Measurements from ENCODE around the gene PHLDA2.

PHLDA2 gene

DNA sequence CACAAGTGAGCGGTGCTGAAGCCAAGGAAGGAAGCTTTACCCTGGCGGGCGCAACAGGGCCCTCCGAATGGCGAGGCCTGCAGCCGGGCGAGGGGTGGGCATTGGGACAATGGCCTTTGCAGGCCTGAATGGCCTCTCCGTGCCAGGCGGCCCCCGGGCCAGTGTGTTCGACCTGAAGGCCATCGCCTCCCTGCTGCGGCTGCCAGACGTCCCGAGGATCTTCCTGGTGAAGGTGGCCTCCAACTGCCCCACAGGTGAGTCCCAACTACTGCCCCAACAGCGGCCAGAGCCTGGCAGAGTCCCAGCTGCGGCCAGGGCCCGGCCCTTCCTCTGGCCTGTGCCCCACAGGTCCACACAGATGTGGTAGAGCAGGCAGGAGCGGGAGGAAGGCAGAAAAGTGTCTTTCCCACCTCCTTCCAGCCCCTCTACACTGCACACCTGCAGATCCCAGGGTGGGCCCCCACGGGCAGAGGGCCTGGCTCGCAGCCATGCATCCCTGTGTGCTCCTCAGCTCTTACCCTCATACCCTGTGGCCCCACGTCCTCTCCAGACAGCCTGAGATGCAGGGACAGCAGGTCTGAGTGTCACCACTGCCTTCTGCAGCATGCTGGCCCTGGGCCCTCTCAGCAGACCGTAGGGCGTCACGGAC, 11.3 kb downstream of the PHLDA2 start:
- no peak overlapping the region for H3K4me3 ChIP-seq (ENCODE audit: low read depth, low read length)
- DNase-seq, result no peak
- H3K4me1 ChIP-seq, result peaks cover 12% of the 10 kb centered on the region
- no peaks in the 10 kb centered on the region for H3K27me3 ChIP-seq
- H3K36me3 ChIP-seq, result no peaks in the 10 kb centered on the region
- no peaks in the 10 kb centered on the region for H3K9me3 ChIP-seq
- TF ChIP-seq, protein P1, sequence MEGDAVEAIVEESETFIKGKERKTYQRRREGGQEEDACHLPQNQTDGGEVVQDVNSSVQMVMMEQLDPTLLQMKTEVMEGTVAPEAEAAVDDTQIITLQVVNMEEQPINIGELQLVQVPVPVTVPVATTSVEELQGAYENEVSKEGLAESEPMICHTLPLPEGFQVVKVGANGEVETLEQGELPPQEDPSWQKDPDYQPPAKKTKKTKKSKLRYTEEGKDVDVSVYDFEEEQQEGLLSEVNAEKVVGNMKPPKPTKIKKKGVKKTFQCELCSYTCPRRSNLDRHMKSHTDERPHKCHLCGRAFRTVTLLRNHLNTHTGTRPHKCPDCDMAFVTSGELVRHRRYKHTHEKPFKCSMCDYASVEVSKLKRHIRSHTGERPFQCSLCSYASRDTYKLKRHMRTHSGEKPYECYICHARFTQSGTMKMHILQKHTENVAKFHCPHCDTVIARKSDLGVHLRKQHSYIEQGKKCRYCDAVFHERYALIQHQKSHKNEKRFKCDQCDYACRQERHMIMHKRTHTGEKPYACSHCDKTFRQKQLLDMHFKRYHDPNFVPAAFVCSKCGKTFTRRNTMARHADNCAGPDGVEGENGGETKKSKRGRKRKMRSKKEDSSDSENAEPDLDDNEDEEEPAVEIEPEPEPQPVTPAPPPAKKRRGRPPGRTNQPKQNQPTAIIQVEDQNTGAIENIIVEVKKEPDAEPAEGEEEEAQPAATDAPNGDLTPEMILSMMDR (IDR thresholded peaks at IDR 0.05; ENCODE audit: low read depth, low read length), result no peak

DNA sequence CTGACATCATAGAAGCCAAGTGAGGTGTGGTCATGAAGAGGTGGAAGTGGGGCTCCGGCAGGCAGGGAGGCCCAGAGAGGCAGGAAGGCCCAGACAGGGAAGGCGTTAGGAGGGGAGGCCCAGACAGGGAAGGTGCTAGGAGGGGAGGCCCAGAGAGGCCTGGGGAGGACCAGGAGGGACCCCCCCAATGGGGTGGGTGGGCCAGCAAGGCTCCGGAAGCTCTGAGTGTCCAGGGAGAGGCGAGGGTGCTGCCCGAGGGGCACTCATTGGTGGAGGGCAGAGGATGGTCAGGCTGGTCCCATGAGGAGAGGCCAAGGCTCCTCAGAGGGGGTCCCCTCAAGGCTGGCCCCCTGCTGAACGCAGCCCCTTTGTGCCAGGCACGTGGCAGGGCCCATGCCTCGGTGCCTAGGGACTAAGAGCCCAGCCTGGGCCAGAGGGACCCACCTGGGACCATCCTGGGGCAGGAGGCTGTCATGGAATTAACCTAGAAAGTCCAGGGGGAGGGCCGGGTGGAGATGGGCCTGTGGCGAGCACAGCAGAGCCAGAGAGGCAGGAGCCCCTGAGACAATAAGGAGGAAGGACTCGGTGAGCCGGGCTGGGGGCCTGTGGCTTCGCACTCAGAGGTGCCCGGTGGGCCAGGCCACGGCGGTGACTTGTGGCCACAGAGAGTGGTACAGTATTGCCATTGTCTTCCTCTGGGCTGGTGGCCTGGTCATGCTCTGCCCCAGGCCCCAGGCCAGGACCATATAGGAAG, 12.2 kb downstream of the PHLDA2 start:
- DNase-seq, result no peak
- no peaks in the 10 kb centered on the region for H3K36me3 ChIP-seq
- no peaks in the 10 kb centered on the region for H3K27me3 ChIP-seq
- no peaks in the 10 kb centered on the region for H3K9me3 ChIP-seq
- H3K4me1 ChIP-seq, result peaks cover 12% of the 10 kb centered on the region
- TF ChIP-seq, protein P1 (IDR thresholded peaks at IDR 0.05; ENCODE audit: low read depth, low read length), result no peak
- H3K4me3 ChIP-seq (ENCODE audit: low read depth, low read length), result no peak overlapping the region

DNA sequence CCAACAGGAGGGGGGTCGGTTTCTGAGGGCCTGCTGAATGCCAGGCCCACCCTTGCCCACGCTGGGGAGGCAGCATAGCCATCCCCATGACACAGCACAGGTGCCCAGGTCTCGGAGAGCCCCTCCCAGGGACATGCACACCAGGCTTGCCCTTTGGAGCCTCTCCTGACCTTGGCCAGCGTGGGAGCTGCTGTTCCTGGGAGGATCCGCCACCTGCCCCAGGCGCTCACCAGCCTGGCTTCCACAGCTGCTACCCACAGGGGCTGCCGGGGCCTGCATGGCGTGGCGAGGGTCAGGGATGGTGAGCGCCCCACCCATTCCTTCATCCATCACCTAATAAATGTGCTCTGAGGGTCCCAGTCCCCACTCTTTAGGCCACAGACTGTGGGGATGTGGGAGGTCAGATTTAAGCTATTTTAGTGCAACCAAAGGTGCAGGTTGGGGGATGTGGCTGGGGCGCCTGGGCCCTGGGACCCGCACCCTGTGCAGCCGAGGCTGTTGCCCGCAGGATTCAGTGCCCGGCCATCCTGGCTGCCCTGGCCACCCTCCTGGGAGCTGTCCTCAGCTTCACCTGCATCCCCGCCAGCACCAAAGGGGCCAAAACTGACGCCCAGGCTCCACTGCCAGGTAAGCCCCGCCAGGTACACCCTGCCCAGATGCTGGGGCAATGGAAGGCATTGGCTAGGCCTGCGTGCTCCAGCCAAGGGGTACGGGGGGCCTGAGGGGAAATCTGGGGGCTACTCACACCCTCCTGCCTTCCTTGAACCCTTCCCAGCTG, 12.9 kb downstream of the PHLDA2 start:
- H3K9me3 ChIP-seq, result no peaks in the 10 kb centered on the region
- TF ChIP-seq, protein P1 (IDR thresholded peaks at IDR 0.05; ENCODE audit: low read depth, low read length), result no peak
- DNase-seq, result no peak
- H3K4me3 ChIP-seq (ENCODE audit: low read depth, low read length), result no peak overlapping the region
- H3K36me3 ChIP-seq, result no peaks in the 10 kb centered on the region
- H3K4me1 ChIP-seq, result peaks cover 12% of the 10 kb centered on the region
- no peaks in the 10 kb centered on the region for H3K27me3 ChIP-seq

DNA sequence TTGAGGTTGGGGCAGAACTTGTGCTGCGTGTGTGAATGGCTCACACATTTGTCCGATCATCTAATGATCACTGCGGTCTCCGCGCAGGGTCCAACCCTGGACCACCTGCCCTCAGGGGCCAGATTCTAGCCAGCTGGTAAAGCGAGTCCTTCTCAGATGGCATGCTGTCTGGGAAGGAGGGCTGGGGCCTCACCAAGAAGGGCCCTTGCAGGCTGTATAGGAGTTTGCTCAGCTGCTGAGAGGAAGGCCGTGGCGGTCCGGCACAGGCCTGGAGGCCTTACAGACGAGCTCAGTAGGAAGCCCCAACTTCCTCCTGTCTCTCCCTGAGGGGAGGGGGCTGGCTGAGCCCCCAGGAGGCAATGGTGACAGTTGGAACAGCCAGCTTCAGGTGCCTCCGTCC, 13.7 kb downstream of the PHLDA2 start:
- no peaks in the 10 kb centered on the region for H3K36me3 ChIP-seq
- H3K9me3 ChIP-seq, result no peaks in the 10 kb centered on the region
- no peak for DNase-seq
- no peak overlapping the region for H3K4me3 ChIP-seq (ENCODE audit: low read depth, low read length)
- H3K27me3 ChIP-seq, result no peaks in the 10 kb centered on the region
- TF ChIP-seq, protein P1 (IDR thresholded peaks at IDR 0.05; ENCODE audit: low read depth, low read length), result no peak
- peaks cover 12% of the 10 kb centered on the region for H3K4me1 ChIP-seq

DNA sequence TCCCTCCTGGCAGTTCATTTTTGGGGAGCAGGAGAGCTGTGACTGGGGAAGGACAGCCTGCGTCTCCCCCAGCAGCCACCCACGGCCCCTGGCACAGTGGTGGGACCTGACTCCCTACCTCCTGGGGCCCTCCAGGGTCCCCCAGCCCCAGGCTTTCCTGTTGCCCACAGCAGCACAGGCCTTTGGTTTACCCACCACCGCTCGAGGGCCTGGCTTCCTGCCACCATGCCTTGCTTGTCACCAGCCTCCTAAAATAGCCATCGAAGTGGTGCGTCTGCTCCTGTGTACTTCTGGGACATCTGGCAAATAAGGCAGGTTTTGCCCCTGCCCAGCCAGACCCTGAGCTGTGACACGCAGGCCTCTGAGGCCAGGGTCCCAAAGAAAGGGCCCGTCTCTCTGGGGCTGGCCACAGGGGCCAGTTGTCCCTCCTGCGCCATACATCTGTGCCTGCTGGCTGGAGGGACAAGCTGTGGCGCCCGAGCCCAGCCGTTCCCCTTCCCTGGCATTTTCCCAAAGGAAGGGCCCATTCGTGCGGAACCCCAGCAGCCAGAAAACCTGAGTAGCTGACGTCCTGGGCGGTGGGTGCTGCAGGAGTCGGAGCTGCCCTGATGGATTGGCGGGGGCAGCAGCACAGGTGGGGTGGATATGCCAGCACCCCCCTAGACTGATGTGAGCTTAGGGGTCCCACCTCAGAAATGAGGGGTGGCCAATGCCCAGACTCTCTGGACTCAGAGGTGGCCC, 14.6 kb downstream of the PHLDA2 start:
- Histone ChIP-seq H3K36me3 (no peaks in the 10 kb centered on the region), H3K27me3 (no peaks in the 10 kb centered on the region), H3K9me3 (no peaks in the 10 kb centered on the region), H3K4me1 (peaks cover 12% of the 10 kb centered on the region), H3K4me3 (ENCODE audit: low read depth, low read length) (no peak overlapping the region)
- DNase-seq, result peak; percentile 76
- TF ChIP-seq, protein P1 (IDR thresholded peaks at IDR 0.05; ENCODE audit: low read depth, low read length), result no peak
